ENCODE data around the gene SLC2A13.
"Not testable (repeated sequence)": the region's sequence is repeated elsewhere in the genome, so short reads cannot be mapped to it uniquely, and the experiment has no call there.

Gene SLC2A13

DNA sequence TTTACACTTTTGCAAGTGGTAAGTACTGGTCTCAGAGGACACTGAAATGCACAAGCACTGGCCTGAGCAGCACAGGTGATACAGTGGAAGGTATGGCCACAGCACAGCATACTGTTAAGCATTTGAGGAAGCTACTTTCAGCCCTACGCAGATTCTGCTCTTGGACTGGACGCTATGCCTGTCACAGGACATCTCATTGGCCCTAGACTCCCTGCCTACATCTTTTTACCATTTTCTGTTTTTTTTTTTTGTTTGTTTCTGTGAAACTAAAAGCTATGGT lies 342.1 kb downstream of the SLC2A13 start:
- ChIA-PET POLR2A (no interaction called here), CTCF (interaction anchor here (1.9 to 2.9 kb wide), 3 partner anchors 11 to 228 kb away, joined by 5 to 15 read pairs (median 6); no protein-coding TSS in a partner anchor)
- DNase-seq (ENCODE audit: extremely low spot score), result no peak
- TF ChIP-seq, protein P1, sequence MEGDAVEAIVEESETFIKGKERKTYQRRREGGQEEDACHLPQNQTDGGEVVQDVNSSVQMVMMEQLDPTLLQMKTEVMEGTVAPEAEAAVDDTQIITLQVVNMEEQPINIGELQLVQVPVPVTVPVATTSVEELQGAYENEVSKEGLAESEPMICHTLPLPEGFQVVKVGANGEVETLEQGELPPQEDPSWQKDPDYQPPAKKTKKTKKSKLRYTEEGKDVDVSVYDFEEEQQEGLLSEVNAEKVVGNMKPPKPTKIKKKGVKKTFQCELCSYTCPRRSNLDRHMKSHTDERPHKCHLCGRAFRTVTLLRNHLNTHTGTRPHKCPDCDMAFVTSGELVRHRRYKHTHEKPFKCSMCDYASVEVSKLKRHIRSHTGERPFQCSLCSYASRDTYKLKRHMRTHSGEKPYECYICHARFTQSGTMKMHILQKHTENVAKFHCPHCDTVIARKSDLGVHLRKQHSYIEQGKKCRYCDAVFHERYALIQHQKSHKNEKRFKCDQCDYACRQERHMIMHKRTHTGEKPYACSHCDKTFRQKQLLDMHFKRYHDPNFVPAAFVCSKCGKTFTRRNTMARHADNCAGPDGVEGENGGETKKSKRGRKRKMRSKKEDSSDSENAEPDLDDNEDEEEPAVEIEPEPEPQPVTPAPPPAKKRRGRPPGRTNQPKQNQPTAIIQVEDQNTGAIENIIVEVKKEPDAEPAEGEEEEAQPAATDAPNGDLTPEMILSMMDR (IDR thresholded peaks at IDR 0.05; ENCODE audit: control extremely low read depth, extremely low read depth, low read depth, missing control alignments), result no peak

DNA sequence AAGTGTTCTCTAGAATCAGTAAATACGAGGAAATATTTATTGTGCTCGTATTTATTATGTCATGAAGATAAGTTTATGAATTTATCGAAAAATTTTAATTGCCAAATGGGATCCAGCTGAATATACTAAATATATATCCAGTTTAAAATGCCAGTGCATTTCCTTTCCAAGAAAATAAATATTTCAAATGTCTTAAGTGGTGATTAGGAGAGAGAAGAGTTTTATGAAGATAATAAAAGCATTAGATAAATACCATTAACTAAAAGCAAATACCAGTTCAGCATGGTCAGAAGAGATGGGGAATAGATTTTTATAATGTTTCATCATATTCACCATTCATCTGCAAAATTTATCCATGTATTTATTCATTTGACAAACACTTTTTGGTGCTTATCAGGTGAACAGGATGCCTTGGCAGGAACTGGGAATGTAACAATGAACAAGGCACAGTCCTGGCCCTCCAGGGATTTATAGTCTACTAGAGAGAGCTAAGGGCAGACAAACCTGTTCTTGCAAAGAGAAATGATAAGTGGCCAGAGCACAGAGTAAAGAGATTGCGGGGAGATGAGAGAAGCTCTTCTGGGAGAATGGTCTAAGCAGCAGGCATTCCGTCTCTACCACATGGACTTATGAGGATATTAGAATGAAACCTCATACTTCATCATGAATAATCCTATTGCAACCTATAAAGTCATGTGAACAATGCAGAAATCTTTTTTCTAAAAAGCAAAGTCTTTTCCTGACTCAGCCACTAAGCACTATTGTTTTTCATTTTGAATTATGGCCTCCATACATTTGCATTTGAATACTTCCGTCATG lies 342.6 kb downstream of the SLC2A13 start:
- CTCF ChIA-PET, result interaction anchor here (1.9 to 2.9 kb wide), 3 partner anchors 10 to 228 kb away, joined by 5 to 15 read pairs (median 6); no protein-coding TSS in a partner anchor
- POLR2A ChIA-PET, result no interaction called here
- TF ChIP-seq, protein P1 (IDR thresholded peaks at IDR 0.05; ENCODE audit: control extremely low read depth, extremely low read depth, low read depth, missing control alignments), result no peak
- no peak for DNase-seq (ENCODE audit: extremely low spot score)

DNA sequence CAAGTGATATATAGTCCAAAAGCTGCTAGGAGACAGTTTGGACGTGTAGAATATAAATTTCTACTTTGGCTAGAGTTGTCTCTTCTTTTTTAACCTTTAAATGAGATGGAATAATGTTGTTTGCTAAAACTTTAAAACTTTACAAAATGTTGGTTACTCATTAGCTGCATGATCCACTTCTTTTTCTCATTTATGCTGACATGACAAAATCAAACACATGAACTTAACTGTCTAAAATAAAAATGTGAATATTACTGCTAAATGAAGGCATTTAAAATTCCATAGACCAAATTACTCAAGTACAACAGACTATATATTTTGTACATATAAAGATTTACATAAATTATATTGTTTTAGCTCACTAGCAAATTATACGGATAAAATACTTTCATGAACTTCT lies 350.4 kb downstream of the SLC2A13 start:
- ChIA-PET POLR2A (no interaction called here), CTCF (interaction anchor here (0.9 kb wide), 1 partner anchor 22 kb away, joined by 3 read pairs; no protein-coding TSS in a partner anchor)

DNA sequence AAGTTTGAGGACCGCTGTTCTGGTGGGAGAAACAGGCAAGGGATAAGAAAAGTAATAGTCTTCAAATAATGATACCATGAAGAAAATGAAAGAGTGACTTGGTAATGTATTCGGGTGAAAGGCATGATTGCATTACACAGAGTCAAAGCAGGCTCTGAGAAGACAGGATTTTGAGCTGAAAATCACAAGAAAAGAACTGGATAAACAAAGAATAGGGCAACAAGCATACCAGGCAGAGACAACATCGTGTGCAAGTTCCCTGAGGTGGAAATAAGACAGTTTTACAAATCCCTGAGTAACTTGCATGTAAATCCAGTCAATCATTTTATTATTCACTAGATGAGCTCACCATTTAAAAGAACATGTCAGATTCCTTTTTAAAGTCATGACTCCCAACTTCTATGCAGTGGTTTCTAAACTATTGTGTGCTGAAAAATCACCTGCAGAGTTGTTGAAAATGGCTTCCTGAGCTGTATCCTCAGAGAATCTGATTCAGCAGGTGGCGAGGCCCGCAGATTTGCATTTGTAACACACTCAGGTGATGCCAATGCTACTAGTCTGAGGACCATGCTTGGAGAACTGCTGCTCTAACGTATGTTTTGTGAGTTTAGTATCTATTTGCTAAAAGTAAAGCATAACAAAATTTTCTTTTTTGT lies 353.3 kb downstream of the SLC2A13 start:
- POLR2A ChIA-PET, result no interaction called here
- CTCF ChIA-PET, result interaction anchor here (1.0 to 1.9 kb wide), 2 partner anchors 10 to 13 kb away, joined by 4 to 6 read pairs; no protein-coding TSS in a partner anchor
- no peak for DNase-seq (ENCODE audit: extremely low spot score)
- TF ChIP-seq, protein P1 (IDR thresholded peaks at IDR 0.05; ENCODE audit: control extremely low read depth, extremely low read depth, low read depth, missing control alignments), result no peak

More for the DNA sequence above, 350.4 kb downstream of the SLC2A13 start:
- TF ChIP-seq, protein P1 (IDR thresholded peaks at IDR 0.05; ENCODE audit: control extremely low read depth, extremely low read depth, low read depth, missing control alignments), result no peak
- DNase-seq (ENCODE audit: extremely low spot score), result no peak

DNA sequence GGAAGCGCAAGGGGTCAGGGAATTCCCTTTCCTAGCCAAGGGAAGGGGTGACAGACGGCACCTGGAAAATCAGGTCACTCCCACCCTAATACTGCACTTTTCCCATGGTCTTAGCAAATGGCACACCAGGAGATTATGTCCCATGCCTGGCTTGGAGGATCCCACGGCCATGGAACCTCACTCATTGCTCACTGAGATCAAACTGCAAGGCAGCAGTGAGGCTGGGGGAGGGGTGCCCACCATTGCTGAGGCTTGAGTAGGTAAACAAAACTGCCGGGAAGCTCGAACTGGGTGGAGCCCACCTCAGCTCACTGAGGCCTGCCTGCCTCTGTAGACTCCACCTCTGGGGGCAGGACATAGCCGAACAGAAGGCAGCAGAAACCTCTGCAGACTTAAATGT lies 359.7 kb downstream of the SLC2A13 start:
- CTCF ChIA-PET, result interaction anchor here (1.6 kb wide), 1 partner anchor 17 kb away, joined by 5 read pairs; no protein-coding TSS in a partner anchor
- POLR2A ChIA-PET; DNase-seq (ENCODE audit: extremely low spot score): not testable (repeated sequence)

DNA sequence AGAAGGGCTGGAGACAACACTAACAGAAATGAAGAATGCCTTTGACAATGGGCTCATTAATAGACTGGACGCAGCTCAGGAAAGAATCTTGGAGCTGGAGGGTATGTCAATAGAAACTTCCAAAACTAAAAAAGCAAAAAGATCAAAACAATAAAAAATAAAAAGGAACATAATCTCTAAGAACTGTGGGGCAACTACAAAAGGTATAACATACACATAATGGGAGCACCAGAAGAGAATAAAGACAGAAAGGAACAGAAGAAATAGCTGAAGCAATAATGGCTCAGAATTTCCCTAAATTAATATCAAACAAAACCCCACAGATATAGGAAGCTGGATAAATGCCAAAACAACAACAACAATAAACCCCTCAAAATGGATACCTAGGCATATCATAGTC lies 362.2 kb downstream of the SLC2A13 start:
- ChIA-PET CTCF (no interaction called here), POLR2A (no interaction called here)
- no peak for DNase-seq (ENCODE audit: extremely low spot score)
- TF ChIP-seq, protein P1 (IDR thresholded peaks at IDR 0.05; ENCODE audit: control extremely low read depth, extremely low read depth, low read depth, missing control alignments), result no peak

DNA sequence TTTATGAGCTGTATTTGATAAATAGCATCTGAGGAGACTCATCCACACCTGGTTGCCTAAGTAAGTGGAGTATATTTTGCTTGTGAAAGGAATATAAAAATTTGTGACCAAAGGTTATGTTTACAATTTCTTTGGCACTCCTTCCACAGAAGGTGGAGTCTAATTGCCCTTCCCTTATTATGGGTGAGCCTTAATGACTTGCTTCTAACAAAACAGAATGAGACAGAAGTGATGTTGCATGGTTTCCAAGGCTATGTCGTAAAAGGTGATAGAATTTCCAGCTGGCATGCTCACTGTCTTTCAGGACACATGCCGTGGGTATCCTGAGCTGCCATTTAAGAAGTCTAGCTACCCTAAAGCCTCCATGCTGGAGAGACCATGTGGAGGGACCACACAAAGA lies 369.5 kb downstream of the SLC2A13 start:
- TF ChIP-seq, protein P1 (IDR thresholded peaks at IDR 0.05; ENCODE audit: control extremely low read depth, extremely low read depth, low read depth, missing control alignments), result no peak
- CTCF ChIA-PET, result interaction anchor here (1.3 to 1.5 kb wide), 2 partner anchors 14 to 322 kb away, joined by 3 to 4 read pairs; no protein-coding TSS in a partner anchor
- DNase-seq (ENCODE audit: extremely low spot score), result no peak
- POLR2A ChIA-PET, result no interaction called here
